Neural progenitor cell (in vitro differentiated cells): ENCODE results near the gene LRFN2. TPM values are rescaled to one million over a fixed set of nuclear protein-coding genes. Genes with fewer than 3 reads are reported as not detected.

Source experiments
- DNase-seq: peaks from one replicate; pipeline ENCODE4 v3.0.0-alpha.2; 2016; ENCODE audit warnings: low spot score
- H2AFZ ChIP-seq: fragments of 200-600 bp; sonication (generic); replicated peaks from 2 replicates; pipeline ENCODE4 v1.6.1; 2016; ENCODE audit warnings: antibody characterized with exemption
- H3F3A ChIP-seq: fragments of 200-600 bp; sonication (generic); 2 replicates; pipeline ENCODE4 v1.6.1; 2016; ENCODE audit warnings: antibody characterized with exemption, low read depth
- H3K27ac ChIP-seq: fragments of 200-600 bp; sonication (generic); 2 replicates; pipeline ENCODE4 v1.5.1; 2016; ENCODE audit warnings: mild to moderate bottlenecking
- H3K27me3 ChIP-seq: fragments of 200-600 bp; sonication (generic); 2 replicates; pipeline ENCODE4 v1.6.1; 2016; ENCODE audit warnings: mild to moderate bottlenecking, moderate library complexity
- H3K36me3 ChIP-seq: fragments of 200-600 bp; sonication (generic); 2 replicates; pipeline ENCODE4 v1.5.1; 2016
- H3K4me1 ChIP-seq: fragments of 200-600 bp; sonication (generic); 2 replicates; pipeline ENCODE4 v1.6.1; 2016; ENCODE audit warnings: mixed run types
- H3K4me2 ChIP-seq: fragments of 200-600 bp; sonication (generic); 2 replicates; pipeline ENCODE4 v1.6.1; 2016
- H3K4me3 ChIP-seq: fragments of 200-600 bp; sonication (generic); 2 replicates; pipeline ENCODE4 v1.5.1; 2016
- H3K79me2 ChIP-seq: fragments of 200-600 bp; sonication (generic); 2 replicates; pipeline ENCODE4 v1.6.1; 2016; ENCODE audit warnings: low read depth
- H3K9ac ChIP-seq: fragments of 200-600 bp; sonication (generic); 2 replicates; pipeline ENCODE4 v1.6.1; 2016
- H3K9me3 ChIP-seq: fragments of 200-600 bp; sonication (generic); 2 replicates; pipeline ENCODE4 v1.5.1; 2016; ENCODE audit warnings: low read depth
- H4K20me1 ChIP-seq: fragments of 200-600 bp; sonication (generic); 2 replicates; pipeline ENCODE4 v1.6.1; 2016; ENCODE audit warnings: low read depth
- H3K27ac Mint-ChIP-seq: 3 replicates; pipeline ENCODE4 v1.8.0; 2021; ENCODE audit warnings: mixed read lengths
- H3K27me3 Mint-ChIP-seq: 2 replicates; pipeline ENCODE4 v1.8.0; 2022; ENCODE audit warnings: low read depth, mild to moderate bottlenecking, inconsistent platforms, moderate library complexity, mixed read lengths; ENCODE audit not compliant: insufficient read depth
- H3K36me3 Mint-ChIP-seq: 3 replicates; pipeline ENCODE4 v1.8.0; 2021; ENCODE audit warnings: mixed read lengths
- H3K4me1 Mint-ChIP-seq: 3 replicates; pipeline ENCODE4 v1.8.0; 2021; ENCODE audit warnings: mixed read lengths
- H3K4me3 Mint-ChIP-seq: 3 replicates; pipeline ENCODE4 v1.8.0; 2021; ENCODE audit warnings: mild to moderate bottlenecking, moderate library complexity, mixed read lengths
- H3K9me3 Mint-ChIP-seq: 3 replicates; pipeline ENCODE4 v1.8.0; 2020; ENCODE audit warnings: mixed read lengths
- CTCF ChIP-seq: fragments of 200-600 bp; sonication (generic); IDR thresholded peaks from 2 replicates; pipeline ENCODE4 v1.5.1; 2017; ENCODE audit warnings: antibody characterized with exemption, mild to moderate bottlenecking
- EZH2 ChIP-seq: fragments of 200-600 bp; sonication (generic); IDR thresholded peaks from 2 replicates; pipeline ENCODE4 v1.6.1; 2017; ENCODE audit warnings: antibody characterized with exemption, mild to moderate bottlenecking, moderate library complexity
- EZH2phosphoT487 ChIP-seq: fragments of 200-600 bp; sonication (generic); IDR thresholded peaks from 2 replicates; pipeline ENCODE4 v1.6.1; 2017; ENCODE audit warnings: antibody characterized with exemption
- total RNA-seq: library from RNA; depleted of rRNA; stranded (reverse); fragments of >200 nt; gene quantifications from 2 replicates; pipeline ENCODE4 v1.2.3, GENCODE V29; 2015; ENCODE audit warnings: low replicate concordance

Gene LRFN2
- total RNA-seq, 1 donor from 2014 or later, result not detected

- Mint-ChIP-seq H3K4me3 (no peak overlapping the region), H3K9me3 (no peaks in the 10 kb centered on the region), H3K27ac (peak overlapping the region; percentile 2), H3K4me1 (no peaks in the 10 kb centered on the region), H3K36me3 (no peaks in the 10 kb centered on the region), H3K27me3 (peaks cover 3% of the 10 kb centered on the region)
- Histone ChIP-seq H2AFZ (no peak overlapping the region), H3K4me2 (no peak overlapping the region), H3K9ac (no peak overlapping the region), H3K27me3 (no peaks in the 10 kb centered on the region), H3K4me3 (no peak overlapping the region), H3K4me1 (peaks cover 16% of the 10 kb centered on the region), H3F3A (no peaks in the 10 kb centered on the region), H3K27ac (no peak overlapping the region), H3K9me3 (no peaks in the 10 kb centered on the region), H3K36me3 (no peaks in the 10 kb centered on the region), H3K79me2 (no peaks in the 10 kb centered on the region), H4K20me1 (no peaks in the 10 kb centered on the region)
- no peak for DNase-seq
- TF ChIP-seq CTCF (no peak), EZH2 (no peak), EZH2phosphoT487 (no peak)
These were observed 51.3 kb downstream of the LRFN2 start for GRCh38 chr6:40535819-40536380.

- no peak overlapping the region for H3K9ac ChIP-seq
- H3K4me3 Mint-ChIP-seq, result no peak overlapping the region
- no peak overlapping the region for H2AFZ ChIP-seq
- peaks cover 16% of the 10 kb centered on the region for H3K4me1 ChIP-seq
- no peak overlapping the region for H3K27ac ChIP-seq
- H3K27me3 Mint-ChIP-seq, result peaks cover 6% of the 10 kb centered on the region
- H3K4me1 Mint-ChIP-seq, result no peaks in the 10 kb centered on the region
- H3F3A ChIP-seq, result no peaks in the 10 kb centered on the region
- no peaks in the 10 kb centered on the region for H3K36me3 Mint-ChIP-seq
- DNase-seq, result no peak
- H3K27me3 ChIP-seq, result no peaks in the 10 kb centered on the region
- no peaks in the 10 kb centered on the region for H3K36me3 ChIP-seq
- TF ChIP-seq CTCF (no peak), EZH2phosphoT487 (no peak), EZH2 (no peak)
- no peaks in the 10 kb centered on the region for H4K20me1 ChIP-seq
- peak overlapping the region; percentile 58 for H3K27ac Mint-ChIP-seq
- H3K9me3 Mint-ChIP-seq, result no peaks in the 10 kb centered on the region
- H3K4me3 ChIP-seq, result no peak overlapping the region
- H3K9me3 ChIP-seq, result no peaks in the 10 kb centered on the region
- H3K4me2 ChIP-seq, result no peak overlapping the region
- no peaks in the 10 kb centered on the region for H3K79me2 ChIP-seq
These were observed 51.9 kb downstream of the LRFN2 start for GRCh38 chr6:40535110-40535818.

- Mint-ChIP-seq H3K4me1 (no peaks in the 10 kb centered on the region), H3K27me3 (peaks cover 8% of the 10 kb centered on the region), H3K36me3 (no peaks in the 10 kb centered on the region), H3K27ac (no peak overlapping the region), H3K9me3 (no peaks in the 10 kb centered on the region), H3K4me3 (no peak overlapping the region)
- Histone ChIP-seq H2AFZ (no peak overlapping the region), H3K9me3 (no peaks in the 10 kb centered on the region), H3K36me3 (no peaks in the 10 kb centered on the region), H3K27me3 (no peaks in the 10 kb centered on the region), H4K20me1 (no peaks in the 10 kb centered on the region), H3K4me1 (peaks cover 3% of the 10 kb centered on the region), H3K9ac (no peak overlapping the region), H3F3A (no peaks in the 10 kb centered on the region), H3K4me3 (no peak overlapping the region), H3K27ac (no peak overlapping the region), H3K4me2 (no peak overlapping the region), H3K79me2 (no peaks in the 10 kb centered on the region)
- DNase-seq, result no peak
- TF ChIP-seq EZH2phosphoT487, result no peak
- TF ChIP-seq CTCF, result no peak
- no peak for TF ChIP-seq EZH2
These were observed 54.7 kb downstream of the LRFN2 start for GRCh38 chr6:40532349-40533000.
